ENCODE measurements around the gene FNDC3B.
"Not testable (repeated sequence)": the region's sequence is repeated elsewhere in the genome, so short reads cannot be mapped to it uniquely, and the experiment has no call there.

The FNDC3B gene

GRCh38 chr3:172239218-172239790 lies 199.9 kb downstream of the FNDC3B start:
- no peak for DNase-seq (ENCODE audit: low spot score)

GRCh38 chr3:172241405-172241804 lies 202.0 kb downstream of the FNDC3B start:
- no peak for DNase-seq (ENCODE audit: low spot score)

GRCh38 chr3:172242471-172242870 lies 203.1 kb downstream of the FNDC3B start:
- not testable (repeated sequence) for DNase-seq (ENCODE audit: low spot score)

- not testable (repeated sequence) for DNase-seq (ENCODE audit: low spot score)
These were observed 204.0 kb downstream of the FNDC3B start for GRCh38 chr3:172243376-172243775.

- DNase-seq (ENCODE audit: low spot score): no peak
These were observed 204.6 kb downstream of the FNDC3B start for GRCh38 chr3:172244011-172244410.

GRCh38 chr3:172245241-172245640 lies 205.9 kb downstream of the FNDC3B start:
- no peak for DNase-seq (ENCODE audit: low spot score)

- no peak for DNase-seq (ENCODE audit: low spot score)
These were observed 206.9 kb downstream of the FNDC3B start for GRCh38 chr3:172246107-172246844.

GRCh38 chr3:172247525-172248274 lies 208.3 kb downstream of the FNDC3B start:
- DNase-seq (ENCODE audit: low spot score): no peak

GRCh38 chr3:172249039-172249438 lies 209.7 kb downstream of the FNDC3B start:
- DNase-seq (ENCODE audit: low spot score): no peak

GRCh38 chr3:172251211-172251610 lies 211.8 kb downstream of the FNDC3B start:
- DNase-seq (ENCODE audit: low spot score): no peak

GRCh38 chr3:172253200-172253599 lies 213.8 kb downstream of the FNDC3B start:
- no peak for DNase-seq (ENCODE audit: low spot score)

- DNase-seq (ENCODE audit: low spot score): no peak
These were observed 215.2 kb downstream of the FNDC3B start for GRCh38 chr3:172254542-172254941.

GRCh38 chr3:172255321-172255720 lies 215.9 kb downstream of the FNDC3B start:
- DNase-seq (ENCODE audit: low spot score): not testable (repeated sequence)

GRCh38 chr3:172256101-172256734 lies 216.8 kb downstream of the FNDC3B start:
- no peak for DNase-seq (ENCODE audit: low spot score)

- no peak for DNase-seq (ENCODE audit: low spot score)
These were observed 218.4 kb downstream of the FNDC3B start for GRCh38 chr3:172257648-172258400.

GRCh38 chr3:172258624-172259023 lies 219.2 kb downstream of the FNDC3B start:
- no peak for DNase-seq (ENCODE audit: low spot score)

GRCh38 chr3:172259111-172259541 lies 219.7 kb downstream of the FNDC3B start:
- no peak for DNase-seq (ENCODE audit: low spot score)

- no peak for DNase-seq (ENCODE audit: low spot score)
These were observed 220.4 kb downstream of the FNDC3B start for GRCh38 chr3:172259726-172260248.

- no peak for DNase-seq (ENCODE audit: low spot score)
These were observed 221.0 kb downstream of the FNDC3B start for GRCh38 chr3:172260381-172260780.

- DNase-seq (ENCODE audit: low spot score): no peak
These were observed 221.7 kb downstream of the FNDC3B start for GRCh38 chr3:172261054-172261453.

- no peak for DNase-seq (ENCODE audit: low spot score)
These were observed 223.7 kb downstream of the FNDC3B start for GRCh38 chr3:172262991-172263608.

Measured in cerebellar cortex (tissue), 1 donor.